Osteoblast (primary cell): ENCODE measurements around the gene ACTL8. TPM values are rescaled to one million over a fixed set of nuclear protein-coding genes. Genes with fewer than 3 reads are reported as not detected.

Experiments
- DNase-seq: peaks from one replicate; pipeline ENCODE4 v3.0.0; 2011; ENCODE audit warnings: low spot score, mixed read lengths; ENCODE audit not compliant: insufficient read length; ENCODE audit errors: missing footprints
- H2AFZ ChIP-seq: 2 replicates; pipeline ENCODE4 v1.6.0; 2011; ENCODE audit warnings: mild to moderate bottlenecking, low read length
- H3K27ac ChIP-seq: 2 replicates; pipeline ENCODE4 v1.5.1; 2011; ENCODE audit warnings: mild to moderate bottlenecking, low read depth, low read length, moderate library complexity
- H3K27me3 ChIP-seq: 2 replicates; pipeline ENCODE4 v1.6.0; 2012; ENCODE audit warnings: mild to moderate bottlenecking, control low read depth, inconsistent platforms, low read length, moderate library complexity; ENCODE audit not compliant: insufficient read depth
- H3K36me3 ChIP-seq: 2 replicates; pipeline ENCODE4 v1.5.1; 2011; ENCODE audit warnings: mild to moderate bottlenecking, low read length, control low read depth, moderate library complexity; ENCODE audit not compliant: insufficient read depth
- H3K4me1 ChIP-seq: 2 replicates; pipeline ENCODE4 v1.5.1; 2011; ENCODE audit warnings: mild to moderate bottlenecking, low read length, control low read depth, moderate library complexity; ENCODE audit not compliant: insufficient read depth
- H3K4me2 ChIP-seq: 2 replicates; pipeline ENCODE4 v1.6.0; 2011; ENCODE audit warnings: mild to moderate bottlenecking, low read length; ENCODE audit not compliant: insufficient read depth
- H3K4me3 ChIP-seq: fragments of 200-600 bp; sonication (generic); 3 replicates; pipeline ENCODE4 v1.5.1; 2012; ENCODE audit warnings: mild to moderate bottlenecking, low read length, inconsistent platforms; ENCODE audit not compliant: insufficient read depth
- H3K79me2 ChIP-seq: 2 replicates; pipeline ENCODE4 v1.6.0; 2012; ENCODE audit warnings: mild to moderate bottlenecking, low read length, control low read depth, inconsistent platforms; ENCODE audit not compliant: insufficient read depth
- H3K9me3 ChIP-seq: 2 replicates; pipeline ENCODE4 v1.5.1; 2011; ENCODE audit warnings: low read depth, low read length, control low read depth
- H4K20me1 ChIP-seq: 2 replicates; pipeline ENCODE4 v1.6.0; 2012; ENCODE audit warnings: mild to moderate bottlenecking, low read length, control low read depth; ENCODE audit not compliant: insufficient read depth
- total RNA-seq: library from RNA; depleted of rRNA; stranded (reverse); fragments of >200 nt; gene quantifications from 2 replicates; pipeline ENCODE4 v1.2.3, GENCODE V29; 2012
- TF ChIP-seq, protein P1 (sequence below): IDR thresholded peaks from 2 replicates; pipeline ENCODE4 v1.5.1; 2011; ENCODE audit warnings: mild to moderate bottlenecking, low read depth, low read length, moderate library complexity; ENCODE audit errors: extremely low read depth

ACTL8 gene
- total RNA-seq, 1 donor = not detected

- Histone ChIP-seq H3K79me2 (no peaks in the 10 kb centered on the region), H3K36me3 (no peaks in the 10 kb centered on the region), H3K4me3 (no peak overlapping the region), H2AFZ (no peak overlapping the region), H3K4me1 (no peaks in the 10 kb centered on the region), H4K20me1 (no peaks in the 10 kb centered on the region), H3K9me3 (no peaks in the 10 kb centered on the region), H3K27me3 (peaks cover 5% of the 10 kb centered on the region), H3K27ac (no peak overlapping the region), H3K4me2 (no peak overlapping the region)
- DNase-seq = peak; percentile 23
- TF ChIP-seq, protein P1, sequence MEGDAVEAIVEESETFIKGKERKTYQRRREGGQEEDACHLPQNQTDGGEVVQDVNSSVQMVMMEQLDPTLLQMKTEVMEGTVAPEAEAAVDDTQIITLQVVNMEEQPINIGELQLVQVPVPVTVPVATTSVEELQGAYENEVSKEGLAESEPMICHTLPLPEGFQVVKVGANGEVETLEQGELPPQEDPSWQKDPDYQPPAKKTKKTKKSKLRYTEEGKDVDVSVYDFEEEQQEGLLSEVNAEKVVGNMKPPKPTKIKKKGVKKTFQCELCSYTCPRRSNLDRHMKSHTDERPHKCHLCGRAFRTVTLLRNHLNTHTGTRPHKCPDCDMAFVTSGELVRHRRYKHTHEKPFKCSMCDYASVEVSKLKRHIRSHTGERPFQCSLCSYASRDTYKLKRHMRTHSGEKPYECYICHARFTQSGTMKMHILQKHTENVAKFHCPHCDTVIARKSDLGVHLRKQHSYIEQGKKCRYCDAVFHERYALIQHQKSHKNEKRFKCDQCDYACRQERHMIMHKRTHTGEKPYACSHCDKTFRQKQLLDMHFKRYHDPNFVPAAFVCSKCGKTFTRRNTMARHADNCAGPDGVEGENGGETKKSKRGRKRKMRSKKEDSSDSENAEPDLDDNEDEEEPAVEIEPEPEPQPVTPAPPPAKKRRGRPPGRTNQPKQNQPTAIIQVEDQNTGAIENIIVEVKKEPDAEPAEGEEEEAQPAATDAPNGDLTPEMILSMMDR = no peak
These were observed 70.4 kb downstream of the ACTL8 start for GRCh38 chr1:17825273-17826164.

DNA sequence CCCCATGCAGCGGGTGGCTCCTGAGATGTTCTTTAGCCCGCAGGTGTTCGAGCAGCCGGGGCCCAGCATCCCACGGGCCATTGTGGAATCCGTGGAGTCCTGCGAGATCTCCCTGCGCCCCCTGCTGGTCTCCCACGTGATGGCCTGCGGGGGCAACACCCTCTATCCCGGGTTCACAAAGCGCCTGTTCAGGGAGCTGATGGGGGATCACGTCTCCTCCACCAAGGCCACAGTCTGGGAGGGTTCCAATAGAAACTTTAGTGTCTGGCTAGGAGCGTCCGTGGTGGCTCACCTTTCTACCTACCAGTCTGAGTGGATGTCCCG lies 71.0 kb downstream of the ACTL8 start:
- Histone ChIP-seq H3K4me1 (no peaks in the 10 kb centered on the region), H4K20me1 (no peaks in the 10 kb centered on the region), H3K27me3 (peaks cover 5% of the 10 kb centered on the region), H3K36me3 (no peaks in the 10 kb centered on the region), H3K27ac (no peak overlapping the region), H3K9me3 (no peaks in the 10 kb centered on the region), H3K79me2 (no peaks in the 10 kb centered on the region), H3K4me2 (no peak overlapping the region), H3K4me3 (no peak overlapping the region), H2AFZ (no peak overlapping the region)
- DNase-seq = peak; percentile 94
- TF ChIP-seq, protein P1 = peak; percentile 84

DNA sequence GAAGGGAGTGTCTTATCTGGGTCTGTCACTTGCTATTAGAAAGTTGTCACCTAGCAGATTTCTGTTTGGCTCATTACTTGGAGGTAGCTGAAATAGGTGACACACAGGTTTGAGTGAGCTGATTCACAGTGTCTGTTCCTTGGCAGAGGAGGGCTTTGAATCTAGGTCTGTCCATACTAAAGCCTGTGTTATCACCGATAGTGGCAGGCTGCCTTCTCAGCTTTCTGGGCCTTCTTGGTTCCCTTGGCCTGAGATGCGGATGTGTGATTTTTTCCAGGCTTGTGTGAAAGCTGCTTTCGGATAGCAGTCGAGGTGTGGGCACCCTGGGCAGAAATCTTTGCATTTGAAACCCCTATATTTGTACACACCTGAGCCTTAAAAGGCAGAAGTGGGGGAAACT lies 73.9 kb downstream of the ACTL8 start:
- Histone ChIP-seq H4K20me1 (no peaks in the 10 kb centered on the region), H2AFZ (no peak overlapping the region), H3K27ac (no peak overlapping the region), H3K79me2 (no peaks in the 10 kb centered on the region), H3K4me3 (no peak overlapping the region), H3K9me3 (no peaks in the 10 kb centered on the region), H3K27me3 (peaks cover 2% of the 10 kb centered on the region), H3K4me1 (no peaks in the 10 kb centered on the region), H3K36me3 (no peaks in the 10 kb centered on the region), H3K4me2 (no peak overlapping the region)
- peak; percentile 32 for DNase-seq
- TF ChIP-seq, protein P1 = no peak

GRCh38 chr1:17829579-17829978 lies 74.4 kb downstream of the ACTL8 start:
- DNase-seq = no peak
- Histone ChIP-seq H3K4me3 (no peak overlapping the region), H3K4me1 (no peaks in the 10 kb centered on the region), H4K20me1 (no peaks in the 10 kb centered on the region), H3K36me3 (no peaks in the 10 kb centered on the region), H3K27ac (no peak overlapping the region), H3K4me2 (no peak overlapping the region), H3K79me2 (no peaks in the 10 kb centered on the region), H3K9me3 (no peaks in the 10 kb centered on the region), H2AFZ (no peak overlapping the region), H3K27me3 (peaks cover 3% of the 10 kb centered on the region)
- TF ChIP-seq, protein P1 = no peak
